GM12801 (cell line): ENCODE measurements around the gene CYBB.

Experiments used
- TF ChIP-seq, protein P1 (sequence below): IDR thresholded peaks from one replicate; pipeline ENCODE4 v1.5.1; 2011; ENCODE audit warnings: control low read depth; ENCODE audit not compliant: insufficient read length; ENCODE audit errors: extremely low read depth

The CYBB gene

DNA sequence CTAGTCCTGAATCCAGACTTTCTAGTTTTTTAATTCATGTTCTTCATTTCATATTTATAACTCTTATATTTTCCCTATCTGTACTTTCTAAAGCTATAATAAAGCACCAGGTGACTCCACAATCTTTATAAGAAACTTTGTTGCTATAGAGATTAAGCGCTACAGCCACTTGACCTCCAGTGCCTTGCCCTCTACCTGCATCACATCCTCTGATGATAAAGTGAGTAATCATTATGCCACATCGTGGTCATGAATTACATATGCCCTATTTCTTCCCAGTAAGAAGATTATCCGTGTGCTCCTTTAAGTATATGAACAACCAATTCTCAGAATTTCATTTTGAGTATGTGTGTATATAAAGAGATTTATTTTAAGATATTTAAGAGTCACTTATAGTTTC is 74.3 kb downstream of the CYBB start:
- TF ChIP-seq, protein P1, sequence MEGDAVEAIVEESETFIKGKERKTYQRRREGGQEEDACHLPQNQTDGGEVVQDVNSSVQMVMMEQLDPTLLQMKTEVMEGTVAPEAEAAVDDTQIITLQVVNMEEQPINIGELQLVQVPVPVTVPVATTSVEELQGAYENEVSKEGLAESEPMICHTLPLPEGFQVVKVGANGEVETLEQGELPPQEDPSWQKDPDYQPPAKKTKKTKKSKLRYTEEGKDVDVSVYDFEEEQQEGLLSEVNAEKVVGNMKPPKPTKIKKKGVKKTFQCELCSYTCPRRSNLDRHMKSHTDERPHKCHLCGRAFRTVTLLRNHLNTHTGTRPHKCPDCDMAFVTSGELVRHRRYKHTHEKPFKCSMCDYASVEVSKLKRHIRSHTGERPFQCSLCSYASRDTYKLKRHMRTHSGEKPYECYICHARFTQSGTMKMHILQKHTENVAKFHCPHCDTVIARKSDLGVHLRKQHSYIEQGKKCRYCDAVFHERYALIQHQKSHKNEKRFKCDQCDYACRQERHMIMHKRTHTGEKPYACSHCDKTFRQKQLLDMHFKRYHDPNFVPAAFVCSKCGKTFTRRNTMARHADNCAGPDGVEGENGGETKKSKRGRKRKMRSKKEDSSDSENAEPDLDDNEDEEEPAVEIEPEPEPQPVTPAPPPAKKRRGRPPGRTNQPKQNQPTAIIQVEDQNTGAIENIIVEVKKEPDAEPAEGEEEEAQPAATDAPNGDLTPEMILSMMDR: no peak

DNA sequence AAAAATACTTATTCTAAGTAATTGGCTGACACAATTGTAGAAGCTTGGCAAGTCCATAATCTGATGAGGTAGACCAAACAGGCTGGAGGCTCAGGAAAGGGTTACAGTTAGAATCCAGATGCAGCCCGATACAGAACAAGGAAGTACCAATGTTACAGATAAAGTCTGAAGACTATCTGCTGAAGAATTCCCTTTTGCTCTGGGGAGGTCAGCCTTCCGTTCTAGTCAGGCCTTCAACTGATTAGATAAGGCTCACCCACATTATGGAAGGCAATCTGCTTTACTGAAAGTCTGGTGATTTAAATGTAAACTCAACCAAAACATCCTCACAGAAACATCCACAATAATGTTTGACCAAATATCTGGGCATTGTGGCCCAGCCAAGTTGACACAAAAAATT is 74.9 kb downstream of the CYBB start:
- TF ChIP-seq, protein P1: no peak

DNA sequence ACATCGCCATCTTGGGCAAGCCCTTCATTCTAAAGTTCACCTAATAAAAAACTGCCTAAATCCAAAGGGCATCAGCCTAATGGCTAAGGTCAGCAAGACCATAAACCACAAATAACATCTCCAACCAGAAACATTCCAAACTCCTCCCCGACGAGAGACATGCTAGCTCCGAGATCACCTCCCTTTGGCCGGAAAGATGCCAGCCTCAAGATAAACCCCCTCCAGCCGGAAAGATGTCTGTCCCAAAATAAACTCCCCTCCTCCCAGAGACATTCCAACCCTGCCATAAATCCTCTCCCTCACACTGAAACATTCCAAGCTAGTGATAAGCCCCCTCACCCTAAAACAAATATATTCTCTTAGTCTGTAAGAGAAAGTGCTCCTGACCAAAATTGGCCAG is 80.9 kb downstream of the CYBB start:
- TF ChIP-seq, protein P1: no peak

DNA sequence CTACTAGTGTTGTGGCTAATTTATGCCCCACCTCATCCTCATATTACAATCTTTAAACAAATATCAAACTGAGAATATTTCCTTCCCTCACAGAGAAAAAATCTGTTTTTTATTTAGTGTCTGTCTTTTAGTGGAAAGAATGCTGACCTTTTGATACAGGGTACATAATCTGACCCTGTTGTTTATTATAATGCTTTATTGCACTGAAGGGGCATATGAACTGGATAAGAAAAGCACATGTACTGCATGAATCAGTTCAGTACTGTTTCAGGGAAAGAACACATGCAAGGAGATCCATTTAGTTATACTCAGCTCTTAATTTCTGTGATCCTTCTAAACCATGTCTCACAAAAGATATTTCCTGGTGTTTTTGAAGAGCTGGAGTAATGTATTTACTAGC is 83.0 kb downstream of the CYBB start:
- TF ChIP-seq, protein P1: no peak
